Measurements from ENCODE around the gene RPS6KA3.
"Not testable (repeated sequence)": the region's sequence is repeated elsewhere in the genome, so short reads cannot be mapped to it uniquely, and the experiment has no call there.

Gene RPS6KA3

GRCh38 chrX:20265221-20265725 lies 1.4 kb downstream of the RPS6KA3 start:
- DNase-seq (ENCODE audit: low read depth) = peak; percentile 50

- no peak for DNase-seq (ENCODE audit: low read depth)
Measured at GRCh38 chrX:20263474-20263873, 3.2 kb downstream of the RPS6KA3 start.

GRCh38 chrX:20260885-20261284 lies 5.8 kb downstream of the RPS6KA3 start:
- DNase-seq (ENCODE audit: low read depth) = no peak

GRCh38 chrX:20254712-20255299 lies 11.9 kb downstream of the RPS6KA3 start:
- no peak for DNase-seq (ENCODE audit: low read depth)

GRCh38 chrX:20253232-20253543 lies 13.5 kb downstream of the RPS6KA3 start:
- no peak for DNase-seq (ENCODE audit: low read depth)

GRCh38 chrX:20252381-20253231 lies 14.1 kb downstream of the RPS6KA3 start:
- peak; percentile 54 for DNase-seq (ENCODE audit: low read depth)

- DNase-seq (ENCODE audit: low read depth) = no peak
Measured at GRCh38 chrX:20251691-20252090, 15.0 kb downstream of the RPS6KA3 start.

- DNase-seq (ENCODE audit: low read depth) = not testable (repeated sequence)
Measured at GRCh38 chrX:20250146-20250545, 16.6 kb downstream of the RPS6KA3 start.

GRCh38 chrX:20248592-20249192 lies 18.0 kb downstream of the RPS6KA3 start:
- DNase-seq (ENCODE audit: low read depth) = no peak

GRCh38 chrX:20244931-20245330 lies 21.8 kb downstream of the RPS6KA3 start:
- DNase-seq (ENCODE audit: low read depth) = no peak

GRCh38 chrX:20240201-20240600 lies 26.5 kb downstream of the RPS6KA3 start:
- no peak for DNase-seq (ENCODE audit: low read depth)

GRCh38 chrX:20237864-20238263 lies 28.8 kb downstream of the RPS6KA3 start:
- DNase-seq (ENCODE audit: low read depth) = no peak

GRCh38 chrX:20235755-20236154 lies 31.0 kb downstream of the RPS6KA3 start:
- no peak for DNase-seq (ENCODE audit: low read depth)

GRCh38 chrX:20233336-20233735 lies 33.4 kb downstream of the RPS6KA3 start:
- no peak for DNase-seq (ENCODE audit: low read depth)

- no peak for DNase-seq (ENCODE audit: low read depth)
Measured at GRCh38 chrX:20231598-20231997, 35.1 kb downstream of the RPS6KA3 start.

GRCh38 chrX:20230406-20230805 lies 36.3 kb downstream of the RPS6KA3 start:
- DNase-seq (ENCODE audit: low read depth) = no peak

- no peak for DNase-seq (ENCODE audit: low read depth)
Measured at GRCh38 chrX:20229155-20229554, 37.6 kb downstream of the RPS6KA3 start.

GRCh38 chrX:20228245-20228644 lies 38.5 kb downstream of the RPS6KA3 start:
- DNase-seq (ENCODE audit: low read depth) = no peak

GRCh38 chrX:20227116-20227515 lies 39.6 kb downstream of the RPS6KA3 start:
- no peak for DNase-seq (ENCODE audit: low read depth)

- DNase-seq (ENCODE audit: low read depth) = no peak
Measured at GRCh38 chrX:20225488-20225833, 41.2 kb downstream of the RPS6KA3 start.

GRCh38 chrX:20224814-20225487 lies 41.8 kb downstream of the RPS6KA3 start:
- no peak for DNase-seq (ENCODE audit: low read depth)

GRCh38 chrX:20221902-20222301 lies 44.8 kb downstream of the RPS6KA3 start:
- no peak for DNase-seq (ENCODE audit: low read depth)
